Progenitor cell of endocrine pancreas (in vitro differentiated cells): ENCODE results near the gene CTNNB1. TPM values are rescaled to one million over a fixed set of nuclear protein-coding genes. Genes with fewer than 3 reads are reported as not detected.
"Not testable (repeated sequence)": the region's sequence is repeated elsewhere in the genome, so short reads cannot be mapped to it uniquely, and the experiment has no call there.

Experiments
- DNase-seq: peaks from one replicate; pipeline ENCODE4 v3.0.0; 2021; ENCODE audit warnings: low spot score; ENCODE audit not compliant: unreplicated experiment
- H3K27ac Mint-ChIP-seq: 2 replicates; pipeline ENCODE4 v1.8.0; 2021; ENCODE audit warnings: mild to moderate bottlenecking, moderate library complexity, mixed read lengths
- H3K27me3 Mint-ChIP-seq: 2 replicates; pipeline ENCODE4 v1.8.0; 2021; ENCODE audit warnings: mixed read lengths
- H3K36me3 Mint-ChIP-seq: 2 replicates; pipeline ENCODE4 v1.8.0; 2022; ENCODE audit warnings: mixed read lengths; ENCODE audit not compliant: insufficient read depth
- H3K4me1 Mint-ChIP-seq: 2 replicates; pipeline ENCODE4 v1.8.0; 2021; ENCODE audit warnings: low read depth, mixed read lengths
- H3K4me3 Mint-ChIP-seq: 2 replicates; pipeline ENCODE4 v1.8.0; 2021; ENCODE audit warnings: low read depth, mild to moderate bottlenecking, moderate library complexity, mixed read lengths
- H3K9me3 Mint-ChIP-seq: 2 replicates; pipeline ENCODE4 v1.8.0; 2021; ENCODE audit warnings: low read depth, mixed read lengths
- total RNA-seq: library from RNA; stranded (reverse); gene quantifications from 2 replicates; pipeline ENCODE4 v1.2.1, GENCODE V29; 2021
- TF ChIP-seq, protein P1 (sequence below): fragments of 200-600 bp; sonication (generic); IDR thresholded peaks from one replicate; pipeline ENCODE4 v1.5.0; 2021; ENCODE audit warnings: antibody characterized with exemption, mild to moderate bottlenecking; ENCODE audit not compliant: unreplicated experiment

The CTNNB1 gene
- total RNA-seq, 1 donor from 2014 or later = 504 TPM

DNA sequence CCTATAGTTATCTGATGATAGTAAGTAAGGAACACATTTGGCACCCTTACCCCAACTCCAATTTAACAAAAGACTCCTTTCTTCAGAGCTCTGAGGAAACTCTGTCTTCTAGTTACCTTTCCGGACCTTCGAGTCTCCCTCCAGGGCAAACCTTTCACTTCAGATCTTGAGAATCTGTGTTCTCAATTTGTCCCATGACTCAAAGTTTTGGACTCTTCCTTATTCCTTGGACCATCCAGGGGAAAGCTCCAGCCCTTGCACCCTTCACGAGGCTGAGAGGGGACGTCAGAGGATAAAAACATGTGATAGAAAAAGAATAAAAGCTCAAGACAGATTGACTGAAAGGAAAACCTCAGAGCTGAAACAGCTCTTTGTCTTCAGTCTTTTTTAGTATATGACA lies 76.9 kb downstream of the CTNNB1 start:
- no peak overlapping the region for H3K4me3 Mint-ChIP-seq
- peaks cover 9% of the 10 kb centered on the region for H3K4me1 Mint-ChIP-seq
- H3K9me3 Mint-ChIP-seq = peaks cover 19% of the 10 kb centered on the region
- H3K27ac Mint-ChIP-seq = no peak overlapping the region
- H3K36me3 Mint-ChIP-seq = peaks cover 7% of the 10 kb centered on the region
- TF ChIP-seq, protein P1, sequence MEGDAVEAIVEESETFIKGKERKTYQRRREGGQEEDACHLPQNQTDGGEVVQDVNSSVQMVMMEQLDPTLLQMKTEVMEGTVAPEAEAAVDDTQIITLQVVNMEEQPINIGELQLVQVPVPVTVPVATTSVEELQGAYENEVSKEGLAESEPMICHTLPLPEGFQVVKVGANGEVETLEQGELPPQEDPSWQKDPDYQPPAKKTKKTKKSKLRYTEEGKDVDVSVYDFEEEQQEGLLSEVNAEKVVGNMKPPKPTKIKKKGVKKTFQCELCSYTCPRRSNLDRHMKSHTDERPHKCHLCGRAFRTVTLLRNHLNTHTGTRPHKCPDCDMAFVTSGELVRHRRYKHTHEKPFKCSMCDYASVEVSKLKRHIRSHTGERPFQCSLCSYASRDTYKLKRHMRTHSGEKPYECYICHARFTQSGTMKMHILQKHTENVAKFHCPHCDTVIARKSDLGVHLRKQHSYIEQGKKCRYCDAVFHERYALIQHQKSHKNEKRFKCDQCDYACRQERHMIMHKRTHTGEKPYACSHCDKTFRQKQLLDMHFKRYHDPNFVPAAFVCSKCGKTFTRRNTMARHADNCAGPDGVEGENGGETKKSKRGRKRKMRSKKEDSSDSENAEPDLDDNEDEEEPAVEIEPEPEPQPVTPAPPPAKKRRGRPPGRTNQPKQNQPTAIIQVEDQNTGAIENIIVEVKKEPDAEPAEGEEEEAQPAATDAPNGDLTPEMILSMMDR = no peak
- no peak for DNase-seq
- H3K27me3 Mint-ChIP-seq = no peaks in the 10 kb centered on the region

DNA sequence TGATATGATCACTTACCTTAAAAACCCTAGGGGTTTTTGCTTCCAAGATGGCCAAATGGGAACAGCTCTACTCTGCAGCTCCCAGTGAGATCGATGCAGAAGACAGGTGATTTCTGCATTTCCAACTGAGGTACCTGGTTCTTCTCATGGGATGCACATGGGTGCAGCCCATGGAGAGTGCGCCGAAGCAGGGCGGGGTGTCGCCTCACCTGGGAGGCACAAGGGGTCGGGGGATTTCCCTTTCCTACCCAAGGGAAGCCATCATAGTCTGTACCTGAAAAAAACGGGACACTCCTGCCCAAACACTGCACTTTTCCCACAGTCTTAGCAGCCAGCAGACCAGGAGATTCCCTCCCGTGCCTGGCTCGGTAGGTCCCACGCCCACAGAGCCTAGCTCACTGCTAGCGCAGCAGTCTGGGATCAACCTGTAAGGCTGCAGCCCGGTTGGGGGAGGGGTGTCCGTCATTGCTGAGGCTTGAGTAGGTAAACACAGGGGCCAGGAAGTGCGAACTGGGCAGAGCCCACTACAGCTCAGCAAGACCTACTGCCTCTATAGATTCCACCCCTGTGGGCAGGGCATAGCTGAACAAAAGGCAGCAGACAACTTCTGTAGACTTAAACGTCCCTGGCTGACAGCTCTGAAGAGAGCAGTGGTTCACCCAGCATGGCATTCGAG lies 78.6 kb downstream of the CTNNB1 start:
- no peaks in the 10 kb centered on the region for H3K27me3 Mint-ChIP-seq
- H3K4me3 Mint-ChIP-seq = no peak overlapping the region
- DNase-seq = no peak
- TF ChIP-seq, protein P1 = no peak
- H3K36me3 Mint-ChIP-seq = peaks cover 5% of the 10 kb centered on the region
- no peak overlapping the region for H3K27ac Mint-ChIP-seq
- H3K4me1 Mint-ChIP-seq = peaks cover 9% of the 10 kb centered on the region
- peaks cover 17% of the 10 kb centered on the region for H3K9me3 Mint-ChIP-seq

DNA sequence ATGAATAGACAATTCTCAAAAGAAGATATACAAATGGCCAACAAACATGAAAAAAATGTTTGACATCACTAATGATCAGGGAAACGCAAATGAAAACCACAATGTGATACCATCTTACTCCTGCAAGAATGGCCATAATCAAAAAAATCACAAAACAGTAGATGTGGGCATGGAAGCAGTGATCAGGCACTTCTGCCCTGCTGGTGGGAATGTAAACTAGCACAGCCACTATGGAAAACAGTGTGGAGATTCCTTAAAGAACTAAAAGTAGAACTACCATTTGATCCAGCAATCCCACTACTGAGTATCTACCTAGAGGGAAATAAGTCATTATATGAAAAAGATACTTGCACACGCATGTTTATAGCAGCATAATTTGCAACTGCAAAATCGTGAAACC lies 85.6 kb downstream of the CTNNB1 start:
- H3K27ac Mint-ChIP-seq, DNase-seq, H3K4me3 Mint-ChIP-seq, H3K36me3 Mint-ChIP-seq, H3K4me1 Mint-ChIP-seq, H3K27me3 Mint-ChIP-seq, H3K9me3 Mint-ChIP-seq: not testable (repeated sequence)

DNA sequence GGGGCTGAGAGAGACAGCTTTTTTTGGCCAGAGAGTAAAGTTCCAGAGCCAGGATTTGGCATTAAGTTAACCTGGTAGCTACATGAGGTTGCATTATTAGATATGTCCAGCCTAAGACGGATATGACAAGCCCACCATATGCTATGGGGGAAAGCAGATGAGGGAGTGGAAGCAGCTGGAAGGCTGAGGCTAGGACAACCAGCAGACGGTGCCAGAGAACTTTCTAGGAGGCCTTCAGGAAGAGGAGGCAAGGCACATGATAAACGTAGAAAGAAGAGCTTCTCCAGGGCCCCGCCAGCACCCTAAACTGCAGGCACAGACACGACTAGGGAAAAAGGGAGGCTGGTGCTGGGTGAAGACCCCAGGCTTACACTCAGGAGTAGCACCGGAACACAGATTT lies 87.0 kb downstream of the CTNNB1 start:
- Mint-ChIP-seq H3K36me3 (no peaks in the 10 kb centered on the region), H3K9me3 (peaks cover 7% of the 10 kb centered on the region), H3K27me3 (no peaks in the 10 kb centered on the region), H3K4me1 (peaks cover 2% of the 10 kb centered on the region), H3K4me3 (no peak overlapping the region), H3K27ac (no peak overlapping the region)
- DNase-seq = no peak
- TF ChIP-seq, protein P1 = no peak

DNA sequence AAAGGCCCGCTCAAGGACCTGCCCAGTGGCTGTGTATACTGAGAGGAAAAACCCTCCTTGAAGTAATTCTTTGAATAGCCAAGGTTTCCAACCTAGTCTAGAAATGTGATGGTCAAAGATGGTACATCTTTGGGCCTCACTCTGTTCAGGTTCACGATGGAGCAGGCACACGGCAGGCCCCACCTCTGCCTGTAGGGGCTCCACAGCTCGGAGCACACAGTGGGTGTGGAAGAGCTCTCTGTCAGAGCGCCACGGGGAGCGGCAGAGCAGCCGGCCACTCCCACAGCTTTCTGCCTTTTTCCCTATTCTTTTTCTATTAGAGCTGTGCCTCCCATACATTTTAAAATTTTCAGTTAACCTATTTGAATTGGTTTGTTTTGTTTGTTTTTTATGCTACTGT lies 89.5 kb downstream of the CTNNB1 start:
- H3K27me3 Mint-ChIP-seq = no peaks in the 10 kb centered on the region
- TF ChIP-seq, protein P1 = no peak
- H3K4me1 Mint-ChIP-seq = peaks cover 2% of the 10 kb centered on the region
- no peaks in the 10 kb centered on the region for H3K36me3 Mint-ChIP-seq
- H3K4me3 Mint-ChIP-seq = no peak overlapping the region
- no peak overlapping the region for H3K27ac Mint-ChIP-seq
- H3K9me3 Mint-ChIP-seq = peaks cover 4% of the 10 kb centered on the region
- DNase-seq = no peak
